ENCODE measurements around the gene RCL1.

Gene RCL1

GRCh38 chr9:4805191-4805918, 12.6 kb downstream of the RCL1 start:
- TF ChIP-seq CTCF (IDR thresholded peaks at IDR 0.05) = no peak
- no peak overlapping the region for H3K4me3 ChIP-seq
- intact Hi-C loops (cut with DNase I; ENCODE audit: low total_unique reads) = no loop called here
- peak overlapping the region; percentile 69 to 84 for H3K27ac ChIP-seq
- H3K36me3 ChIP-seq = no peaks in the 10 kb centered on the region
- peaks cover 0 to 3% (median 0%) of the 10 kb centered on the region in 3 donors for H3K9me3 ChIP-seq
- no peaks in the 10 kb centered on the region for H3K27me3 ChIP-seq
- peaks cover 0 to 70% (median 17%) of the 10 kb centered on the region in 4 donors for H3K4me1 ChIP-seq
- no peak for DNase-seq

DNA sequence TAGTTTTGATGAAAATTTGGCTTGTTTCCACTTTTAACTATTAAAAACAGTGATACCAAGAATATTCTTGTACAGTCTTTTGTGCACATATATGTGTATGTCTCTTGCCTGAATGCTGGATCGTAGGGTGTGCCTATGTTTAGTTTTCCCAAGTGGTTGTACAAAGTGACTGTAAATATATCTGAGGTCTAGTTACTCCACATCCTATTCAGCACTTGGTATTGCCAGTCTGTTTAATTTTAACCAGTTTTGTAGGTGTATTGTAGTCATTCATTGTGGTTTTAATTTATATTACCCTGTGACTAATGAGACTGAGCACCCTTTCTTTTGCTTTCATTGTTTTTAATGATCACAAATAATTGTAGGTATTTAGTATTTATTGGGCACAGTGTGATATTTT, 17.8 kb downstream of the RCL1 start:
- Histone ChIP-seq H3K9me3 (peaks cover 0 to 3% (median 0%) of the 10 kb centered on the region in 3 donors), H3K27ac (peak overlapping the region in 1 of 2 donors; percentile 11), H3K4me3 (no peak overlapping the region), H3K4me1 (peaks cover 0 to 54% (median 6%) of the 10 kb centered on the region in 4 donors), H3K36me3 (no peaks in the 10 kb centered on the region), H3K27me3 (no peaks in the 10 kb centered on the region)
- no peak for DNase-seq
- no peak for TF ChIP-seq CTCF (IDR thresholded peaks at IDR 0.05)
- intact Hi-C loops (cut with DNase I; ENCODE audit: low total_unique reads) = no loop called here

GRCh38 chr9:4811824-4812223, 19.1 kb downstream of the RCL1 start:
- no peak for DNase-seq
- Histone ChIP-seq H3K27ac (no peak overlapping the region), H3K4me3 (no peak overlapping the region), H3K36me3 (no peaks in the 10 kb centered on the region), H3K9me3 (no peaks in the 10 kb centered on the region), H3K27me3 (no peaks in the 10 kb centered on the region), H3K4me1 (peaks cover 0 to 56% (median 8%) of the 10 kb centered on the region in 4 donors)
- TF ChIP-seq CTCF (IDR thresholded peaks at IDR 0.05) = no peak
- intact Hi-C loops (cut with DNase I; ENCODE audit: low total_unique reads) = no loop called here

DNA sequence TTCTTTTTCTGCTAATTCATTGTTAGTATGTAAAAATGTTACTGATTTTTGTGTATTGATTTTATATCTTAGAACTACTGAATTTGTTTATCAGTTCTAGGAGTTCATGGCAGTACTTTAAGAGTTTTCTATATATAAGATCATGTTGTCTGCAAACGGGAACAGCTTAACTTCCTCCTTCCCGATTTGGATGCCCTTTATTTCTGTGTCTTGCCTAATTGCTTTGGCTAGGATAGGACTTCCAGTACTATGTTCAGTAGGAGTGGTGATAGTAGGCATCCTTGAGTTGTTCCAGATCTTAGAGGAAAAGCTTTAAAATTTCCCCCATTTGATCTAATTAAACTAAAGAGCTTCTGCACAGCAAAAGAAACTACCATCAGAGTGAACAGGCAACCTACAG, 20.1 kb downstream of the RCL1 start:
- DNase-seq = no peak
- intact Hi-C loops (cut with DNase I; ENCODE audit: low total_unique reads) = no loop called here
- H3K27ac ChIP-seq = peak overlapping the region in 1 of 2 donors; percentile 17
- no peak for TF ChIP-seq CTCF (IDR thresholded peaks at IDR 0.05)
- no peak overlapping the region for H3K4me3 ChIP-seq
- no peaks in the 10 kb centered on the region for H3K9me3 ChIP-seq
- no peaks in the 10 kb centered on the region for H3K27me3 ChIP-seq
- H3K4me1 ChIP-seq = peaks cover 0 to 61% (median 8%) of the 10 kb centered on the region in 4 donors
- H3K36me3 ChIP-seq = no peaks in the 10 kb centered on the region

- Histone ChIP-seq H3K9me3 (no peaks in the 10 kb centered on the region), H3K27ac (no peak overlapping the region), H3K27me3 (no peaks in the 10 kb centered on the region), H3K4me1 (peaks cover 0 to 54% (median 5%) of the 10 kb centered on the region in 4 donors), H3K4me3 (no peak overlapping the region), H3K36me3 (no peaks in the 10 kb centered on the region)
- DNase-seq = no peak
- intact Hi-C loops (cut with DNase I; ENCODE audit: low total_unique reads) = no loop called here
- TF ChIP-seq CTCF (IDR thresholded peaks at IDR 0.05) = no peak
Observed at GRCh38 chr9:4814913-4815312, 22.2 kb downstream of the RCL1 start.
